B cell (primary cell): Measurements from ENCODE around the gene RNF150. TPM values are rescaled to one million over a fixed set of nuclear protein-coding genes. Genes with fewer than 3 reads are reported as not detected.

Experiments used
- ATAC-seq: fragments of 200-7000 bp; cut with Tn5 transposase; one replicate; pipeline ENCODE4 v1.10.0; 2021; ENCODE audit warnings: low read depth, mild to moderate bottlenecking, moderate number of reproducible peaks, moderate library complexity
- CTCF ChIA-PET: fragments of 350-600 bp; sonication (Branson Sonifier 250); formaldehyde crosslinking; loops from one replicate; lab custom pipeline; 2021; ENCODE audit warnings: antibody characterized with exemption, inconsistent platforms; lab: Charles Lee
- POLR2A ChIA-PET: fragments of 350-600 bp; sonication (Branson Sonifier 250); formaldehyde crosslinking; loops from one replicate; lab custom pipeline; 2021; ENCODE audit warnings: antibody characterized with exemption; lab: Charles Lee
- DNase-seq: peaks from one replicate; pipeline ENCODE4 v3.0.0; 2013
- H2AFZ ChIP-seq: 2 replicates; pipeline ENCODE4 v1.6.1; 2012; ENCODE audit warnings: mild to moderate bottlenecking, low read depth, low read length; ENCODE audit not compliant: insufficient read depth, poor library complexity, severe bottlenecking
- H3K27ac ChIP-seq, 2 donors: 1 replicate in 1 of 2; 2 replicates in 1 of 2; pipeline ENCODE4 v1.5.1; 2012 to 2013; ENCODE audit warnings: low read length in 2 of 2, mild to moderate bottlenecking in 2 of 2, moderate library complexity in 1 of 2
- H3K27me3 ChIP-seq, 4 experiments: fragments of 200-600 bp in 1 of 4; sonication (generic) in 1 of 4; replicated peaks in 1 of 4; 1 replicate in 2 of 4; 2 replicates in 2 of 4; pipeline versions ENCODE4 v1.6.1 to v1.7.0; 2013 to 2016; ENCODE audit warnings: low read length in 3 of 4, mild to moderate bottlenecking in 2 of 4, mixed read lengths in 1 of 4, moderate library complexity in 1 of 4; ENCODE audit not compliant: insufficient read depth in 4 of 4, control insufficient read depth in 3 of 4; ENCODE audit errors: control extremely low read depth in 1 of 4
- H3K36me3 ChIP-seq, 2 experiments: replicated peaks in 1 of 2; 1 replicate in 1 of 2; 2 replicates in 1 of 2; pipeline versions ENCODE4 v1.6.1 to v1.7.1; 2013; ENCODE audit warnings: low read length in 1 of 2; ENCODE audit not compliant: insufficient read depth in 2 of 2, control insufficient read depth in 1 of 2; ENCODE audit errors: control extremely low read depth in 1 of 2, extremely low read depth in 1 of 2
- H3K4me1 ChIP-seq, 2 donors: fragments of 200-600 bp in 1 of 2; sonication (generic) in 1 of 2; 1 replicate in 1 of 2; 2 replicates in 1 of 2; pipeline versions ENCODE4 v1.5.1 to v1.6.1; 2013 to 2017; ENCODE audit warnings: low read length in 2 of 2; ENCODE audit not compliant: control insufficient read depth in 2 of 2, insufficient read depth in 2 of 2
- H3K4me2 ChIP-seq: replicated peaks from 2 replicates; pipeline ENCODE3; 2012; ENCODE audit warnings: mild to moderate bottlenecking, low read depth, low read length; ENCODE audit not compliant: poor library complexity, severe bottlenecking
- H3K4me3 ChIP-seq, 5 experiments: fragments of 200-600 bp in 1 of 5; sonication (generic) in 1 of 5; 1 replicate in 3 of 5; 2 replicates in 2 of 5; pipeline versions ENCODE4 v1.5.1 to v1.7.0; 2011 to 2016; ENCODE audit warnings: low read length in 4 of 5, mild to moderate bottlenecking in 4 of 5, low read depth in 2 of 5, control low read depth in 1 of 5, moderate library complexity in 1 of 5; ENCODE audit not compliant: insufficient read depth in 1 of 5; ENCODE audit errors: control extremely low read depth in 1 of 5, extremely low read depth in 1 of 5
- H3K79me2 ChIP-seq: fragments of 200-600 bp; sonication (generic); one replicate; pipeline ENCODE4 v1.6.0; 2016; ENCODE audit warnings: low read length; ENCODE audit not compliant: control insufficient read depth, insufficient read depth
- H3K9ac ChIP-seq: fragments of 200-600 bp; sonication (generic); 2 replicates; pipeline ENCODE4 v1.6.1; 2017; ENCODE audit warnings: mild to moderate bottlenecking, low read length, moderate library complexity
- H3K9me3 ChIP-seq, 3 donors: one replicate each; pipeline versions ENCODE4 v1.6.1 to v1.7.1; 2013; ENCODE audit warnings: low read length in 2 of 3; ENCODE audit not compliant: control insufficient read depth in 2 of 3, insufficient read depth in 1 of 3; ENCODE audit errors: control extremely low read depth in 1 of 3
- H4K20me1 ChIP-seq: 2 replicates; pipeline ENCODE4 v1.6.0; 2012; ENCODE audit warnings: mild to moderate bottlenecking, low read length; ENCODE audit not compliant: insufficient read depth, control insufficient read depth, poor library complexity, severe bottlenecking
- H3K27ac Mint-ChIP-seq: one replicate; pipeline ENCODE4 v1.8.0; 2021; ENCODE audit warnings: mixed read lengths
- H3K27me3 Mint-ChIP-seq: one replicate; pipeline ENCODE4 v1.8.0; 2021; ENCODE audit warnings: mixed read lengths
- H3K4me1 Mint-ChIP-seq: one replicate; pipeline ENCODE4 v1.8.0; 2021; ENCODE audit warnings: mixed read lengths
- H3K4me3 Mint-ChIP-seq: one replicate; pipeline ENCODE4 v1.8.0; 2021; ENCODE audit warnings: mixed read lengths
- H3K9me3 Mint-ChIP-seq: one replicate; pipeline ENCODE4 v1.8.0; 2022; ENCODE audit warnings: mixed read lengths; ENCODE audit not compliant: insufficient read depth
- CTCF ChIP-seq: fragments of 200-600 bp; IDR thresholded peaks from one replicate; pipeline ENCODE4 v1.8.0; 2022; ENCODE audit warnings: antibody characterized with exemption, mild to moderate bottlenecking
- EZH2 ChIP-seq: IDR thresholded peaks from 2 replicates; pipeline ENCODE4 v1.6.1; 2012; ENCODE audit warnings: borderline replicate concordance, low read depth, mild to moderate bottlenecking, moderate library complexity, low read length; ENCODE audit not compliant: insufficient read depth, poor library complexity, severe bottlenecking
- WGBS: methylation state at CpG from one replicate; pipeline ENCODE4 v1.1.5; 2013; ENCODE audit warnings: missing lambda C conversion rate; ENCODE audit not compliant: insufficient coverage; 5-methylcytosine and 5-hydroxymethylcytosine counted together
- intact Hi-C: fragments of 100-400 bp; cut with micrococcal nuclease; formaldehyde crosslinking; loops from one replicate; pipeline ENCODE4 v1.10.0; 2022
- polyA plus RNA-seq: library from polyadenylated mRNA; depleted of rRNA; stranded (reverse); fragments of >200 nt; gene quantifications from 2 replicates; pipeline ENCODE4 v1.2.3, GENCODE V29; 2012
- total RNA-seq, 2 donors: library from RNA; stranded (reverse); fragments of 120-200 nt in 1 of 2; gene quantifications; 1 replicate in 1 of 2; 2 replicates in 1 of 2; pipeline versions ENCODE4 v1.2.3 to v1.2.4, GENCODE V29; 2013 to 2022

The RNF150 gene
- total and polyA plus RNA-seq, 2 donors (not counting 1 experiment from before 2014, with no cell fraction given): not detected

GRCh38 chr4:141109983-141110382, 23.3 kb downstream of the RNF150 start:
- no peaks in the 10 kb centered on the region for H3K4me1 ChIP-seq
- peaks cover 2% of the 10 kb centered on the region for H3K9me3 Mint-ChIP-seq
- ChIA-PET CTCF (no interaction called here), POLR2A (no interaction called here)
- no peaks in the 10 kb centered on the region for H3K4me1 Mint-ChIP-seq
- no peaks in the 10 kb centered on the region for H3K27me3 ChIP-seq
- no peaks in the 10 kb centered on the region for H3K9me3 ChIP-seq
- H2AFZ ChIP-seq: no peak overlapping the region
- no peaks in the 10 kb centered on the region for H3K79me2 ChIP-seq
- H3K36me3 ChIP-seq: no peaks in the 10 kb centered on the region
- ATAC-seq (no peak), DNase-seq (no peak)
- H3K4me3 ChIP-seq: no peak overlapping the region
- H3K4me2 ChIP-seq: no peak overlapping the region
- no peak overlapping the region for H3K27ac ChIP-seq
- no peak overlapping the region for H3K9ac ChIP-seq
- intact Hi-C loops: no loop called here
- TF ChIP-seq EZH2 (no peak), CTCF (no peak)
- H3K27me3 Mint-ChIP-seq: peaks cover 12% of the 10 kb centered on the region
- WGBS: 69% methylated on average over 3 of the region's 4 CpGs
- no peak overlapping the region for H3K27ac Mint-ChIP-seq
- H3K4me3 Mint-ChIP-seq: no peak overlapping the region
- H4K20me1 ChIP-seq: no peaks in the 10 kb centered on the region

- H3K27me3 Mint-ChIP-seq: peaks cover 8% of the 10 kb centered on the region
- H3K79me2 ChIP-seq: no peaks in the 10 kb centered on the region
- WGBS: 100% methylated on average over 1 of the region's 3 CpGs
- H3K4me1 Mint-ChIP-seq: no peaks in the 10 kb centered on the region
- H2AFZ ChIP-seq: no peak overlapping the region
- no peaks in the 10 kb centered on the region for H3K27me3 ChIP-seq
- no peak for DNase-seq
- ChIA-PET CTCF (no interaction called here), POLR2A (no interaction called here)
- no peak overlapping the region for H3K4me3 Mint-ChIP-seq
- no peaks in the 10 kb centered on the region for H3K9me3 Mint-ChIP-seq
- intact Hi-C loops: no loop called here
- no peak for ATAC-seq
- TF ChIP-seq EZH2 (no peak), CTCF (no peak)
- H3K27ac Mint-ChIP-seq: no peak overlapping the region
- H4K20me1 ChIP-seq: no peaks in the 10 kb centered on the region
- no peak overlapping the region for H3K27ac ChIP-seq
- H3K4me2 ChIP-seq: no peak overlapping the region
- H3K4me1 ChIP-seq: no peaks in the 10 kb centered on the region
- H3K36me3 ChIP-seq: no peaks in the 10 kb centered on the region
- no peak overlapping the region for H3K9ac ChIP-seq
- H3K4me3 ChIP-seq: no peak overlapping the region
- H3K9me3 ChIP-seq: no peaks in the 10 kb centered on the region
Measured at GRCh38 chr4:141107927-141108326, 25.3 kb downstream of the RNF150 start.
